OCI-LY7 (cell line): Measurements from ENCODE around the gene MISP3. TPM values are rescaled to one million over a fixed set of nuclear protein-coding genes. Genes with fewer than 3 reads are reported as not detected.

ENCODE experiments used
- BruUV-seq: library from RNA; stranded (reverse); fragments of 400-500 nt; replicated peaks from 2 replicates; lab custom pipeline; 2021; lab: Mats Ljungman, UMichigan
- CTCF ChIA-PET: fragments of 300-600 bp; sonication (Branson Sonifier 250); formaldehyde crosslinking; loops from one replicate; lab custom pipeline; 2022; ENCODE audit warnings: antibody characterized with exemption; ENCODE audit not compliant: unreplicated experiment; lab: Charles Lee
- POLR2A ChIA-PET: fragments of 300-600 bp; sonication (Branson Sonifier 250); formaldehyde crosslinking; loops from one replicate; lab custom pipeline; 2022; ENCODE audit warnings: antibody characterized with exemption; lab: Charles Lee
- DNase-seq: peaks from one replicate; pipeline ENCODE4 v3.0.0-alpha.2; 2015; ENCODE audit warnings: low spot score
- H2AFZ ChIP-seq: fragments of 200-600 bp; sonication (generic), shearing (Covaris generic); 2 replicates; pipeline ENCODE4 v1.6.1; 2014; ENCODE audit warnings: mild to moderate bottlenecking, antibody characterized with exemption, low read length, moderate library complexity
- H3K27ac ChIP-seq: fragments of 200-600 bp; sonication (generic); 2 replicates; pipeline ENCODE4 v1.5.1; 2014; ENCODE audit warnings: mixed run types, low read depth, mild to moderate bottlenecking, moderate library complexity, low read length, inconsistent platforms; ENCODE audit not compliant: poor library complexity, severe bottlenecking
- H3K36me3 ChIP-seq: fragments of 200-600 bp; sonication (generic); 2 replicates; pipeline ENCODE4 v1.6.1; 2014; ENCODE audit warnings: mild to moderate bottlenecking, antibody characterized with exemption, low read length, moderate library complexity, mixed read lengths; ENCODE audit not compliant: insufficient read depth
- H3K4me1 ChIP-seq: fragments of 200-600 bp; sonication (generic); 2 replicates; pipeline ENCODE4 v1.5.1; 2014; ENCODE audit warnings: mild to moderate bottlenecking, low read length; ENCODE audit not compliant: insufficient read depth, poor library complexity, severe bottlenecking
- H3K4me2 ChIP-seq: fragments of 200-600 bp; sonication (generic); 2 replicates; pipeline ENCODE4 v1.6.1; 2014; ENCODE audit warnings: mild to moderate bottlenecking, low read length
- H3K4me3 ChIP-seq: fragments of 200-600 bp; sonication (generic); 2 replicates; pipeline ENCODE4 v1.5.1; 2014; ENCODE audit warnings: mild to moderate bottlenecking, low read depth, low read length; ENCODE audit not compliant: poor library complexity, severe bottlenecking
- H3K79me2 ChIP-seq: fragments of 200-600 bp; sonication (generic); 2 replicates; pipeline ENCODE4 v1.6.1; 2016; ENCODE audit warnings: low read depth, mild to moderate bottlenecking, low read length, moderate library complexity, mixed read lengths; ENCODE audit not compliant: insufficient read depth
- H3K9me2 ChIP-seq: fragments of 200-600 bp; sonication (generic); 2 replicates; pipeline ENCODE4 v1.6.1; 2016; ENCODE audit warnings: mild to moderate bottlenecking, low read length, mixed read lengths; ENCODE audit not compliant: insufficient read depth
- H3K9me3 ChIP-seq: fragments of 200-600 bp; sonication (generic); 2 replicates; pipeline ENCODE4 v1.6.1; 2014; ENCODE audit warnings: mild to moderate bottlenecking, mixed run types, low read length, mixed read lengths
- H4K20me1 ChIP-seq: fragments of 200-600 bp; sonication (generic); 2 replicates; pipeline ENCODE4 v1.6.1; 2014; ENCODE audit warnings: mild to moderate bottlenecking, antibody characterized with exemption, low read length, moderate library complexity, mixed read lengths; ENCODE audit not compliant: insufficient read depth
- CTCF ChIP-seq: fragments of 200-600 bp; sonication (generic); conservative IDR thresholded peaks from 2 replicates; pipeline ENCODE4 v1.5.1; 2014; ENCODE audit warnings: mild to moderate bottlenecking, antibody characterized with exemption, low read length, moderate library complexity, mixed read lengths
- EZH2phosphoT487 ChIP-seq: fragments of 200-600 bp; sonication (generic); IDR thresholded peaks from 2 replicates; pipeline ENCODE4 v1.6.1; 2018; ENCODE audit warnings: low read depth, borderline replicate concordance, mild to moderate bottlenecking, mixed run types, antibody characterized with exemption, low read length, moderate library complexity, mixed read lengths
- intact Hi-C: fragments of 100-400 bp; cut with micrococcal nuclease; formaldehyde crosslinking; loops from one replicate; pipeline ENCODE4 v1.10.0; 2022; ENCODE audit not compliant: unreplicated experiment
- total RNA-seq, 2 experiments: library from RNA; depleted of rRNA in 1 of 2; stranded (reverse); fragments of >200 nt in 1 of 2; shearing (Covaris generic) in 1 of 2; gene quantifications; 2 replicates each; pipeline ENCODE4 v1.2.3, GENCODE V29; 2014 to 2022

MISP3 gene
- total RNA-seq, 2 experiments from 2014 or later: 3.3 to 3.9 TPM

GRCh38 chr19:14093117-14093823 is 20.7 kb downstream of the MISP3 start:
- no peaks in the 10 kb centered on the region for H3K9me2 ChIP-seq
- no peak overlapping the region for H2AFZ ChIP-seq
- no peak for DNase-seq
- H3K79me2 ChIP-seq: peaks cover 12% of the 10 kb centered on the region; the same call in 1 of the 2 replicates
- H3K9me3 ChIP-seq: peaks cover 9% of the 10 kb centered on the region
- intact Hi-C loops: no loop called here
- TF ChIP-seq CTCF: no peak
- no peak for TF ChIP-seq EZH2phosphoT487
- H3K4me2 ChIP-seq: no peak overlapping the region
- H3K4me1 ChIP-seq: peaks cover 20% of the 10 kb centered on the region
- peaks cover 9% of the 10 kb centered on the region; the same call in 1 of the 2 replicates for H4K20me1 ChIP-seq
- H3K27ac ChIP-seq: no peak overlapping the region
- ChIA-PET CTCF (no interaction called here), POLR2A (no interaction called here)
- peaks cover 27% of the 10 kb centered on the region for H3K36me3 ChIP-seq
- no TSS peak for BruUV-seq
- H3K4me3 ChIP-seq: no peak overlapping the region

GRCh38 chr19:14094854-14095253 is 22.3 kb downstream of the MISP3 start:
- Histone ChIP-seq H3K4me2 (no peak overlapping the region), H3K36me3 (peaks cover 18% of the 10 kb centered on the region), H3K79me2 (no peaks in the 10 kb centered on the region), H3K27ac (no peak overlapping the region), H2AFZ (no peak overlapping the region), H3K9me3 (peaks cover 9% of the 10 kb centered on the region), H3K4me1 (peaks cover 8% of the 10 kb centered on the region), H4K20me1 (no peaks in the 10 kb centered on the region), H3K4me3 (no peak overlapping the region), H3K9me2 (no peaks in the 10 kb centered on the region)
- TF ChIP-seq EZH2phosphoT487 (no peak), CTCF (no peak)
- POLR2A ChIA-PET: no interaction called here
- no peak for DNase-seq
- intact Hi-C loops: no loop called here
- CTCF ChIA-PET: no interaction called here
- no TSS peak for BruUV-seq

- peaks cover 18% of the 10 kb centered on the region for H3K36me3 ChIP-seq
- peaks cover 9% of the 10 kb centered on the region for H3K9me3 ChIP-seq
- H3K4me3 ChIP-seq: no peak overlapping the region
- CTCF ChIA-PET: no interaction called here
- POLR2A ChIA-PET: interaction anchor here (1.6 kb wide), 1 partner anchor 19 kb away, joined by 4 read pairs; no protein-coding TSS in a partner anchor
- no peak overlapping the region for H3K4me2 ChIP-seq
- H3K4me1 ChIP-seq: peaks cover 8% of the 10 kb centered on the region
- DNase-seq: no peak
- H3K9me2 ChIP-seq: no peaks in the 10 kb centered on the region
- no peaks in the 10 kb centered on the region for H3K79me2 ChIP-seq
- TF ChIP-seq CTCF: peak; percentile 47
- no peak for TF ChIP-seq EZH2phosphoT487
- BruUV-seq: no TSS peak
- H3K27ac ChIP-seq: no peak overlapping the region
- intact Hi-C loops: no loop called here
- H4K20me1 ChIP-seq: no peaks in the 10 kb centered on the region
- H2AFZ ChIP-seq: no peak overlapping the region
Observed at GRCh38 chr19:14096272-14096992, 23.8 kb downstream of the MISP3 start.
